KOPT-K1 (cell line): ENCODE results near the gene ATP13A3.

ENCODE experiments used
- H3K27ac ChIP-seq: fragments of 200-600 bp; sonication (generic); 2 replicates; pipeline ENCODE4 v1.5.1; 2016; ENCODE audit warnings: antibody characterized with exemption, mild to moderate bottlenecking, low read depth, low read length; ENCODE audit not compliant: poor library complexity, severe bottlenecking
- H3K36me3 ChIP-seq: fragments of 200-600 bp; sonication (generic); 2 replicates; pipeline ENCODE4 v1.5.1; 2017; ENCODE audit warnings: antibody characterized with exemption, mild to moderate bottlenecking, low read length, moderate library complexity; ENCODE audit not compliant: insufficient read depth
- H3K9me3 ChIP-seq: fragments of 200-600 bp; sonication (generic); 2 replicates; pipeline ENCODE4 v1.5.1; 2017; ENCODE audit warnings: antibody characterized with exemption, low read length, mild to moderate bottlenecking; ENCODE audit not compliant: insufficient read depth, poor library complexity, severe bottlenecking

ATP13A3 gene

DNA sequence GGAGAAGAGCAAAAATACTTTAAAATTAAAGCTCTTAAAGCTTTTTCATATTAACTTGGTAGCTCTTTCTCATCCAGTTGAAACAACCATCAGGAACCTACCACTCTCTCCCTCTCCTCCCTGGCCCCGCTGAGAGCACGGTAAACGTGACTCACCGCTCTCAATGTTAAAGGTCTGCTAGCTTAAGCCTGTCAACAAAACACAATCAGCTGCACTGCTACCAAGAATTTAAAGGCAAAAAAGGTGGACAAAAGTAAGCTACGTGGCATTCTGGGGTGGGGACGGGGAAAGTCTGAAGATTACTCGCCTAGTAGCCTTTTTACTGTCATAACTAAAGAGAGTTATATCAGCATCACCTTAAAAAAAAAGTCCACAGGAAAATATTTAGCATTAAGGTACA is 79.4 kb downstream of the ATP13A3 start:
- Histone ChIP-seq H3K9me3 (no peaks in the 10 kb centered on the region), H3K27ac (no peak overlapping the region), H3K36me3 (peaks cover 48% of the 10 kb centered on the region)

- peaks cover 36% of the 10 kb centered on the region for H3K36me3 ChIP-seq
- no peak overlapping the region for H3K27ac ChIP-seq
- H3K9me3 ChIP-seq, result no peaks in the 10 kb centered on the region
Observed at GRCh38 chr3:194405766-194406165, 81.0 kb downstream of the ATP13A3 start.

- no peak overlapping the region for H3K27ac ChIP-seq
- H3K9me3 ChIP-seq, result no peaks in the 10 kb centered on the region
- H3K36me3 ChIP-seq, result peaks cover 36% of the 10 kb centered on the region
Observed at GRCh38 chr3:194404365-194405140, 82.2 kb downstream of the ATP13A3 start.

DNA sequence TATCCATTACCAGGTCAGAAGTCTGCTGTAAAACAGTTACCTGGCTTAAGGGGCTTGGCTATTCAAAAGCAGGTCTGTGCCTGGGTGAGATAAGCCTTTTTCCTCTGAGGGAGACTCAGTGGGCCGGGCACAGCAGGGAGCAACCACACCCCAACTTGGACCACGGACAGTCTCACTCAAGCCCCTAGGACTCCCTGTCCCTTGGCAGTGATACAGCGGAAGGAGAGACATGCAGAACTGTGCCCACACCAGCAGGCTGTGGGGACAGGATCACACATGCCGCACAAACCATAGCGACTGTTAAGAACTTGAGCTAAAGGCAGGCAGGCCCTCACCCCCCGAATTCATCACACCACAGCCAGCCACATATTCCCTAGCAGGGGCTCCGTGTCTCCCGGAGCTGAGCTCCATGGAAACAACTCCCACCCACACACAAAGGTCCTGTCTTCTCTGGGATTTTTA is 84.9 kb downstream of the ATP13A3 start:
- H3K36me3 ChIP-seq, result peaks cover 25% of the 10 kb centered on the region

DNA sequence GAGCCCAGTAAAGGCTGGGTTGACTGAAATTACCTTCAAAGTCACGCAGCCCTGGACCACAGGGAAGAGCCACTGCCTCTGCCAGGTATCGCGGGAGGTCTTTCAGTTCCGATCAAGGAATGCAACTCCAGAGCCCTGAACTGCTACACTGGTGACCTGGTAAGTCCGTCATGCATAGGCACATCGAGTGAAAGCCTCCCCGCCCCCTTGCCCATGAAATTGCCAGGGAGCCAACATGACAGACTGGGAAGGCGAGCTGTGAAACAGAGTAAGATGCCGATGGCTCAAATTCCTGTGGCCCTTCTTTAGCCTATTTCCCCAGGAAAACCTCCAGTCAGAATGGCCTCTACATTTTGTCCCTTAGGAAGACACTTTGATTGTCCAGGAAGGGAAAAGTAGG is 85.5 kb downstream of the ATP13A3 start:
- Histone ChIP-seq H3K9me3 (no peaks in the 10 kb centered on the region), H3K27ac (no peak overlapping the region), H3K36me3 (peaks cover 25% of the 10 kb centered on the region)

More for the DNA sequence above, 84.9 kb downstream of the ATP13A3 start:
- no peaks in the 10 kb centered on the region for H3K9me3 ChIP-seq
- no peak overlapping the region for H3K27ac ChIP-seq

GRCh38 chr3:194399874-194400411 is 86.9 kb downstream of the ATP13A3 start:
- peaks cover 12% of the 10 kb centered on the region for H3K36me3 ChIP-seq
- no peak overlapping the region for H3K27ac ChIP-seq
- no peaks in the 10 kb centered on the region for H3K9me3 ChIP-seq

GRCh38 chr3:194399166-194399565 is 87.6 kb downstream of the ATP13A3 start, which contains the start of gene GP5:
Gene GP5, minus strand, starts transcription at chr3:194399266. Its CDS starts 984 bp downstream, at chr3:194398282.
- peaks cover 7% of the 10 kb centered on the region for H3K36me3 ChIP-seq
- no peak within 1 kb of the TSS for H3K27ac ChIP-seq
- no peaks in the 10 kb centered on the region for H3K9me3 ChIP-seq

DNA sequence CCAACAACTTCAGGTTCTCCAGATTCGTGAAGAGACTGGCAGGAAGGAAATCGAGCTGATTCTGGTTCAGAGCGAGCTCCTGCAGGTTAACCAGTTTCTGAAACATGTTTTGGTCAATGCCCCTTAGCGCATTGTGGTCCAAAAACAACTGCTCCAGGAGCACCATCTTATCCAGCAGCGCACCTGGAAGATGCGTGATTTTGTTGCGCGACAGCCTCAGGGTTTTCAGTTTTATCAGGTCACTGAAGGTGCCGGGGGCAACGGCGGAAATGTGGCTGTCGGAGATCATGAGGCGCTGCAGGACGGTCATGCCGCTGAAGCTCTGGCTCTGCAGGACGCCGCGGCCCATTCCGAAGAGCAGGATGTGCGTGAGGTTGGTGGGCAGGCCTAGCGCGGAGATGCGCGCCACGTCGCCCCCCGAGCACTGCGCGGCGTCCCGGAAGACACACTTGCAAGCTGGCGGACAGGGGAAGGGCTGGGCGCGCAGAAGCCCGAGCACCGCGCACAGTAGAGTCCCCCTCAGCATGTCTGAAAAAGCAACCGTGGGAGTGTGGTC is 89.0 kb downstream of the ATP13A3 start:
- H3K9me3 ChIP-seq, result no peaks in the 10 kb centered on the region
- no peak overlapping the region for H3K27ac ChIP-seq
- H3K36me3 ChIP-seq, result no peaks in the 10 kb centered on the region

DNA sequence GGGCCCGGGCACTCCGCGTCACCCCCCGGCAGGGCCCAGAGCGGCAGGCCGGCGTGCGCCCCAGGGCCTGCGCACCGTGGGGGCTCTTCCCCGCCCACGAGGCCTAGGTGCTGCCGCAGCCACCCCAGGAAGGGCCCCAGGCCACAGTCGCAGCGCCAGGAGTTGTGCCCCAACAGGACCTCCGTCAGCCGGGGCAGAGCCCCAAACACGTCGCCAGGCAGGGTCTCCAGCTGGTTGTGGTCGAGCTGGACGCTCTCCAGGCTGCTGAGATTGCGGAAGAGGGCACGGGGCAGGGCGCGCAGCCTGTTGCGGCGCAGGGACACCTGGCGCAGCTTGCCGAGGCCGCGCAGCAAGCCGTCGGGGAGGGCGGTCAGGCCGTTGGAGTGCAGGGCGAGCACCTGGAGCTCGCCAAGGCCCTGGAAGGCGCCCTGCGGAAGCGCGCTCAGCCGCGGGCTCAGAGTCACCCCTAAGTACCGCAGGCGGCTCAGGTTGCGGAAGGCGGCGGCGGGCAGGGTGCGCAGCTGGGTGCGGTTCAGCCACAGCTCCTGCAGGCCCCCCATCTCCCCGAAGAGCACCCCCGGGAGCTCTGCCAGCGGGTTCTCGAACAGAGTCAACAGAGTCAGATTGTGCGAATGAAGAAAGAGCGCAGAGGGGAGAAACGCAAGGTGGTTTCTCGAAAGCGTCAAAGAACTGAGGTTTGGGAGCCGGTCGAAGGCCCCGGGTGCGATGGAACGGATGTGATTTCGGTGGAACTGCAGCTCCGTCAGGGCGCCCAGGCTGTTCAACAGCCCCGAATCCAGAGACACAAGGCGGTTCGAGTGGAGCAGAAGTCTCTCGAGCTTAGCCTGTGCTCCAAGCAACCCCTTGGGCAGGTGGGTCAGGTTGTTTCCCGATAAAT is 89.7 kb downstream of the ATP13A3 start:
- Histone ChIP-seq H3K36me3 (no peaks in the 10 kb centered on the region), H3K27ac (peak overlapping the region; percentile 7), H3K9me3 (no peaks in the 10 kb centered on the region)

DNA sequence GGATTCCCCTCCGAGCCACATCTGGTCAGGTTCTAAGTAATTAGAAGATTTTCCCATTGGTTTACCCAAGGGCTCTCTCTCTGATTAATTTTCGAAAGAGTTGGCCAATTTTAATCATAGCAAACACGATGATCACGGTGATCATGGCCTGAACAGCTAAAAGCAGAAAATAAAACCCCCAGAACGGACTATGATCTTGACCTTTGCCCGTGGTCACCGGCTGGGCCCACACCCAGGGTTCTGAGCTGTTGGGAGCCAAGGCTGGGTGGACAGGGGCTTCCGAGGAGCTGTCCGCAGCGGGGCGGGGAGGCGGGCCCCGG is 90.3 kb downstream of the ATP13A3 start:
- Histone ChIP-seq H3K9me3 (peaks cover 2% of the 10 kb centered on the region), H3K27ac (peak overlapping the region; percentile 7), H3K36me3 (no peaks in the 10 kb centered on the region)

DNA sequence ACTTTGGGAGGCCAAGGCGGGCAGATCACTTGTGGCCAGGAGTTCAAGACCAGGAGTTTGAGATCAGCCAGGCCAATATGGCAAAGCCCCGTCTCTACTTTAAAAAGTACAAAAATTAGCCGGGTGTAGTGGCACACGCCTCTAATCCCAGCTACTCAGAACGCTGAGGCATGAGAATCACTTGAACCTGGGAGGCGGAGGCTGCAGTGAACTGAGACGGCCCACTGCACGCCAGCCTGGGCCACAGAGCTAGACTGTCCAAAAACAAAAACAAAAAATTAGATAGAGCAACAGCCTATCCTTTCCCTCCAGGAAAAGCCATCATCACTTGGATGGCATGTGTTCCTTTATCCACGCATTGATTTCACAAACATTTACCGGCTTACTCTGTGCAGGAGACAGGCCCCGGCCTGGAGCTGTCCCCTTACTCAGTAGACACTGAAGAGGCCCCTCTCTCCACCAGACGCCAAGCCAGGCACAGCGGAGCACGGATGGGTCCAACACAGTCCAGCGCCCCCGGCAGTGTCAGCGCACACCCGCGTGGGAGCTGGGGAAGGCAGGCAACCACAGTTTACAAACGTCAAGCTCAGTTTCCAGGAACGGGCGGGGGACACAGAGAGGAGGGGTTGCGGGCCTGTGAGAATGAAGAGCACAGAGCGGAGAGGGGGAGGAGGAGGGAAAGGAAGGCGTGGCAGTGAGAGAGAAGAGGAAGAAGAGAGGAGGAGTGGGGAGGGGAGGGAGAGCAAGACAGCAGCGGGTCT is 90.8 kb downstream of the ATP13A3 start:
- H3K27ac ChIP-seq, result peak overlapping the region; percentile 20
- peaks cover 8% of the 10 kb centered on the region for H3K9me3 ChIP-seq
- H3K36me3 ChIP-seq, result no peaks in the 10 kb centered on the region

GRCh38 chr3:194395212-194395611 is 91.6 kb downstream of the ATP13A3 start:
- Histone ChIP-seq H3K27ac (no peak overlapping the region), H3K9me3 (peaks cover 15% of the 10 kb centered on the region), H3K36me3 (no peaks in the 10 kb centered on the region)

- Histone ChIP-seq H3K36me3 (no peaks in the 10 kb centered on the region), H3K9me3 (peaks cover 26% of the 10 kb centered on the region)
Observed at GRCh38 chr3:194392576-194392975, 94.2 kb downstream of the ATP13A3 start.

DNA sequence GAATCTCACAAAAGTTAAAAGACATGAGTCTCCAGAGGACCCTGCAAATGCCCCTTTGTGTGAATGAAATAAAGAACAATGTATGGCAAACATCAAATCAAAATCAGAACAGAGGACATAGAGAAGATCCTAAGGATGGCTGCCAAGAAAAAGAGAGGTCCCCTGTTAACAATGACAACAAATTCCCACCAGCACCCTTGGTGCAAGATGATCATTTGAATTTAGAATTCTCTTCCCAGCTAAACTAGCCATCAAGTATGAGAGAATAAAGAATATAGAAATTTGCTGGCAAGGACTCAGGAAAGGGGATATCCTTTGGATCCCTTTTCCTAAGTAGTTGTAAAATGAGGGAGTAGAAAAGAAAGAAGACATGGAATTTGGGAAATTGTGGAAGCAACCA is 96.0 kb downstream of the ATP13A3 start:
- Histone ChIP-seq H3K36me3 (no peaks in the 10 kb centered on the region), H3K9me3 (peaks cover 26% of the 10 kb centered on the region), H3K27ac (no peak overlapping the region)

More at GRCh38 chr3:194392576-194392975, 94.2 kb downstream of the ATP13A3 start:
- H3K27ac ChIP-seq, result no peak overlapping the region
